Astrocyte of the hippocampus (primary cell): ENCODE results near the gene HAGHL.
"Not testable (repeated sequence)": the region's sequence is repeated elsewhere in the genome, so short reads cannot be mapped to it uniquely, and the experiment has no call there.

ENCODE experiments used
- DNase-seq: peaks from one replicate; pipeline ENCODE4 v3.0.0; 2011; ENCODE audit warnings: low read depth, low spot score

HAGHL gene

DNA sequence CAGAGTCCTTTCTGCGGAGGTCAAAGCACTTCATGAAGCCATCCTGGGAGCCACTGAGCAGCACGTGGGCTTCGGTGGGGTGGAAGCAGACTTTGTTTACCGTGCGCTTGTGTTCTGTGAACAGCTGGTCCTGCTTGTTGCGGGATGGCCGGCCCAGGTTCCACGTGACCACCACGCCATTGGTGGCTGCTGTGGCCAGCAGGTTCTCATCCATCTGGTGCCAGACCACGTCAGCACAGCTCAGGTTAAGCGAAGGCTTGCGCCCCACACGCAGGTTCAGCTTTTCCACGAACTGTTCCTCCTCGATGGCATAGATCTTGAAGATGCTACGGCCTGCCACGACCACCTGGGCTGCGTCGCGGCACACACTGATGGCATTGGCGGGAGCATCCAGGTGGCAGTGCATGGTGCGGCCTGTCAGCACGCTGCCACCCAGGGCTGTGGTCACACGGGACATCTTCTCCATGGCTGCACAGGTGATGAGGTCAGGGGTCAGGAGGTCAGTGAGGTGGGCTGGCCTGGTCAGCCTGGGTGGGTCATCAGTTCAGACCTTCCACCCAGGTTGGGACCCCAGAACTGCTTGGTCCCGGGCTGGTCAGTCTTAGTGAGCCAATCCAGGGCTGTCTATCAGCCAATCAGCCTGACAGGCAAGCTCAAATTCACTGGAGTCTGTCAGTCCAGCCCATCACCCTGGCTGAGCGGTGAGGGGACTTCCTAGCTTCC, 37.6 kb upstream of the HAGHL start:
- DNase-seq = no peak

DNA sequence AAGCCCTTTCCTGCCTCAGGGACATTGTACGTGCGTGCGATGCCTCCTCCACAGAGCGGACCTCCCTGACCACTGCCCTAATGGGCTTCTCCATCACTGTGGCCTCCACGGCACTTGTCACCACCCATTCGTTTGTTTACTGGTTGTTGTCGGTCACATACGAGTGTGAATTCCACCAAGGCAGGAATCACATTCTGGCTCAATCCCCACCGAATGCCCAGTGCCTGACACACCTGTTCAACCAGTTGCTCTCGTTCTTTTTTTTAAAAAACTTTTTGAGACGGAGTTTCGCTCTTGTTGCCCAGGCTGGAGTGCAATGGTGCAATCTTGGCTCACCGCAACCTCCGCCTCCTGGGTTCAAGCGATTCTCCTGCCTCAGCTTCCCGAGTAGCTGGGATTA, 35.7 kb upstream of the HAGHL start:
- DNase-seq = not testable (repeated sequence)

DNA sequence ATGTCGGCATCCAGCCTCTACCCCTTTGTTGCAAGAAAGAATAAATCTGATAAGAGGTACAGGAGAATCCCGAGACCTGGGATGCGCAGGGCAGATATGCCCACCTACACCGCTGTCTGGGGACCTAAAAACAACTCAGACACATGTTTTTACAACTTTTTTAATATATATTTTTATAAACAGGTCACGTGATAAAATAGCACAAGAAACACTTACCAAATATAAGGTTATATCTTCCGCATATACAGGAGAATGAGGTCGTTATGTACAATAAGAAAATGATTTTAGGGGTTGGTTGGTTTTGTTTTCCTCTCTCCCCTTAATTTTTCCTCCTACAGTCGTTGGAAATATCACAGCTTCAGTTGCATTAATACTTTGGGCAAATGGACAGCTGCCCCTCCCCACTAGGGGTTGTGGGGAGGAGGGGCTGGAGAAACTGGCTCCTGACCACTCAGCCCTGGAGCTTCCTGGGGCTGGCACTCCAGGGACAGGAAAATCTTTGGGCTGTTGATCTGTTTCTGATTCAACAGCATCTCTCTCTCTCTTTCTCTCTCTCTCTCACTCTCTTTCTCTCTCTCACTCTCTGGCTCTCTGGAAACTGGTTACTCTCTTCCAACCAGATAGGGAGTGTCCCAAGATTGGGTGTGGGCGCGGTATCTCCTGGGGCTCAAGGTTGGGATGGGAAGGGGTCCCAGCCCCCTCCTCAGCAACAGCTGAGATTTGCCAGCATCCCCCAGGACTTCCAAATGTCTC, 34.4 kb upstream of the HAGHL start:
- no peak for DNase-seq

DNA sequence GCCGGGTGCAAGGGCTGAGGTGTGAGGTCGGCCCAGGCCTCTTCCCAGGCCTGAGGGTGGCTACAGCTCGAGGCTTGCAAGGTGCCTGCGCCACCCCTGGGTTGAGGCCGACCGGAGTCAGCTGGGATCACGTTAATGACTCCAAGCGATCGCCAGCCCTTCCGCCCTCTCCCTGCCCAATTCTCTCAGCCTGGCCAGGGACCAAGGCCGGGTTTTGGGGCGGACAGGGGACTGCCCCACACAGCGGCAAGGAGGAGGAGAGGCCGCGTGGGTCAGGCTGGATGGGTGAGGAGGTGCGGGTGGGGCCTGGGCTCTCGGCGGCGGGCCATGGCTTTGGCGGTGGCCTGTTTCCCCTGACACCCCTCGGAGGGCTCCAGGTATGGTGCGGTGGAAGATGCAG, 33.5 kb upstream of the HAGHL start:
- no peak for DNase-seq

GRCh38 chr16:693766-694165, 33.1 kb upstream of the HAGHL start:
- no peak for DNase-seq

- no peak for DNase-seq
Measured at GRCh38 chr16:694187-694862, 32.6 kb upstream of the HAGHL start.

DNA sequence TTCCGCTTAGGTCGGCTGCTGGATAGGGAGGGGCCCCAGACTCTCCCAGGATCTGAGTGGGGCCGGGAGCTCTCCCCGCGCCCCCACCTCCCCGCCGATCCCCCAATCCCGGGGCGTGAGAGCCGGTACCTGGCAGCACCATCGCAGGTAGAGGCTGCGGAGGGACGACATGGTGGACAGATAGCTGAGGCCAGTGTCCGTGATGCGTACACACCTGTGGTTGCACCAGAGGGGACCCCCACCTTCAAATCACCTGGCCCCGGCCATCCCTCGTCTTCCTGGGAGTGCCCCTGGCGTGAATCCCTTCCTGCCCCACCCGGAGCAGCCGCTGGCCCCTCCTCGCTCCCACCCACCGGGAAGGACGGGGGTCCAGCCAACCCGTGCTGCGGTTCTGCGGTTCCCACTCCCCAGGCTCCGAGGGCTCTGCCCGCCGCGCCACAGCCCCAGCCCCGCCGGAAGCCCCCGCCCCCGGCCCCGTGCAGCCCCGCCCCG, 32.0 kb upstream of the HAGHL start:
- no peak for DNase-seq

DNA sequence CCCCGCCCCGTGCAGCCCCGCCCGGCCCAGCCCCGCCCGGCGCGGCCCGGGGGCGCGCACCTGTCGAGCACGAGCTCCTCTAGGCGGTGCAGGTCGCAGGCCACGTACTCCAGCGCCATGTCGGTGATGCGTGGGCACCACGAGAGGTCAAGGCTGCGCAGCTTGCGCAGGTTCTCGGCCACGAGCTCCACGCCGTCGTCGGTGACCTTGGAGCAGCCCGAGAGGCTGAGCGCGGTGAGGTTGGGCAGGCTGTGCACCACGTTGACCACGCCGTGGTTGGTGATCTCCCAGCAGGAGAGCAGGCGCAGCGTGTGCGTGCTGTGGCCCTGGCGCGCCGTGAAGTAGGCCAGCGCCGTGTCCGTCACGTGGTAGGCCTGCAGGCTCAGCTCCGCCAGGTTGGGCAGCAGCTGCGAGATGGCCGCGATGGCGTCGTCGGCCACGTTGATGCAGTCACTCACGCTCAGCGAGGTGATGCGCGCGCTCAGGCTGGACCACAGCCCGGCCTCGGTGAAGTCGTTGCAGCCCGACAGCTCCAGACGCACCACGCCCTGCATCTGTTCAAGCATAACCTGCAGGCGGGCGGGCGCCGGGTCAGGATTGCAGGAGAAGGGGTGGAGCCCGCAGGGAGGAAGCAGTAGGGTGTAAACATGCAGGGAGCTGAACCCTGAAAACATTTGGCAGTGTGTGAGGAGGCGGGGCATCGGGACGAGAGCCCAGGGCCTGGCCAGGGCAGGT, 31.4 kb upstream of the HAGHL start:
- no peak for DNase-seq

DNA sequence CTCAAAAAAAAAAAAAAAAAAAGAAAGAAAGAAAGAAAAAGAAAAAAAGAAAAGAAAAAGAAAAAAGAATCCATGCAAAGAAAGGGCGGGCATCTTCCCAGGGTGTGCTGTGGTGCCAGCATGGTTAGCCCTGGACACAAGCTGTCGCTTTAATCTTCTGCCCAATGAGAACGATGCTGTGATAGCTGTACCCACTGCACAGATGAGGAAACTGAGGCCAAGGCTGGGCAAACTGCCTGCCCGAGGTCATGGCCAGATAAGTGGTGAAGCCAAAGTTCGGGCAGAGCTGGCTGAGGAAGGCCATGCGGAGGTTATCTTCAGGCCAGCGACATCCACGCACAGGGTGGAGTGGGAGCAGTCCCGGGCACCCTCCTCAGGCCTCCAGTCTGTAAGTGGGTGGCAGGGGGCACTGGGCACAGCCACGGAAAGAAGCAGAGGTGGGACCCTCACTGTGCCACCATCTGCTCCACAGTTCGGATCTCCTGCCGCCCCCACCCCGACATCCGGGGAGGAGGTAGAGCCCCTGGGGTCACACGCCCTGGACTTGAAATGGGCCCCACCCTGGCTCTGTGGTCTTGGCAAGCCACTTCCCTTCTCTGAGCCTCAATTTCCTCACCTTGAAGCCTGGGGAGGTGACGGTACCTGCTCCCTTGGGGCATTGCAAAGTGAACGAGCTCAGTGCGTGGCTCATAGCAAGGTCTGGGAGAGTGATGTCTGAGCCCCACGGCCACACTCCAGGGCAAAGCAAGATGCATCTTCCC, 27.8 kb upstream of the HAGHL start:
- no peak for DNase-seq

- peak; percentile 80 for DNase-seq
Measured at GRCh38 chr16:700684-701584, 26.0 kb upstream of the HAGHL start.

DNA sequence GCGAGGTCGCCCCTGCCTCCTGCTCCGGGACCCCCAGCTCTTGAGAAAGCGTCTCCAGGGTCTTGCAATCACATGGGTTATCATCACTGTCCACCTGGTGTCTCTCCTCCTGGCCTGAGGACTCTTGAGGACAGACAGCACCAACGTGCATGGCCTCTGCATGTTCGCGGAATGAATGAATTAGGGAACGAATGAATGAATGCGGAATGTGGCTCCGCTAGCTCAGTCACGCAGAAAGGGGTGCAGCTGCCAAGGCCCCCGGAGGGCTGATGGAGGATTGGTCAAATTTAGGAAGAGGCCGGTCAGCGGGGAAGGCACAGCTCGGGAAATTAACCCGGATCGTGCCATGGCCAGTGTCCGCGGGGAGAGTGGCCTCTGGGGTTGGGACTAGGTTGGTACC, 24.6 kb upstream of the HAGHL start:
- DNase-seq = no peak

GRCh38 chr16:703406-703805, 23.5 kb upstream of the HAGHL start:
- DNase-seq = no peak

GRCh38 chr16:704047-704446, 22.9 kb upstream of the HAGHL start:
- no peak for DNase-seq

- DNase-seq = no peak
Measured at GRCh38 chr16:704552-705380, 22.1 kb upstream of the HAGHL start.

GRCh38 chr16:705431-706188, 21.3 kb upstream of the HAGHL start, which contains the start of gene FBXL16:
Gene FBXL16, minus strand, starts transcription at chr16:705801. Its CDS starts 8,396 bp downstream, at chr16:697405.
- peak; percentile 74 for DNase-seq

DNA sequence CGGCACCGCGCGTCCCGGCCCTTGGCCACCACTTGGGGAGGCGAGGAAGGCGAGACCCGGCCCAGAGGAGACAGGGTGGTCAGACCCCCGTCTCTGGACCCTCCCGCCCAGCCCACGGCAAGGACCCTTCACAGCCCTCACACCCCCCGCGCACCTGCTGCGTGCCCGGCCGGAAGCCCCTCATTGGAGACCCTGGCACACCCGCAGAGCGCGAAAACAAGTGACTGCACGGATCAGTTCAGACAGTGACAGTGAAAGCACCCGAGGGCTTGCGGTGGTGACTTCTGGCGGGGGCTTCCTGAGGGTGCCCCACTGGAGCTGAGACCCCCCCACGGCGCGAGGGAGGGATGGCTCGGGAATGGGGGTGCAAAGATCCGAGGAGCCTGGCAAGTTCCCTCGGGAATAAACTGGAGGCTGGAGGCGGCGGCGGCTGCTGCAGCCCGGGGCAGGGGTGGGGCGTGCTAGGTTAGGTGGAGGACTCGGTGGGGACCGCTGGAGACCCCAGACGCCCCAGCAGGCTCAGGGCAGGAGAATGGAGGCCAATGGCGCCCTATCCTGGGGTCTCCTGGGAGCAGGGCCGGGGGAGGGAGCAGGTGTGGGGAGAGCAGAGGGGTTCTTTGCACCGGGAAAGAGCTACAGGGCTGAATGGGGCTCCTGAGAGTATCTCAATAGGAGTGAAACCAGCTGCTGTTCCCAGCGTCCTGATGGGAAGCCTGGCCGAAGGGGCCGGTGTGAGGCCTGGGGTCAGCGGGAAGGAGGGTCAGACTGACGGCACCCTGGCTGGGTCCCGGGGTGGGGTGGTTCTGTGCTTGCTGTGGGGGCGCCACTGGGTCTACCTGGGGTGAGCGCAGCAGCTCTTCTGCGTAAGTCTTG, 20.5 kb upstream of the HAGHL start:
- DNase-seq = no peak

DNA sequence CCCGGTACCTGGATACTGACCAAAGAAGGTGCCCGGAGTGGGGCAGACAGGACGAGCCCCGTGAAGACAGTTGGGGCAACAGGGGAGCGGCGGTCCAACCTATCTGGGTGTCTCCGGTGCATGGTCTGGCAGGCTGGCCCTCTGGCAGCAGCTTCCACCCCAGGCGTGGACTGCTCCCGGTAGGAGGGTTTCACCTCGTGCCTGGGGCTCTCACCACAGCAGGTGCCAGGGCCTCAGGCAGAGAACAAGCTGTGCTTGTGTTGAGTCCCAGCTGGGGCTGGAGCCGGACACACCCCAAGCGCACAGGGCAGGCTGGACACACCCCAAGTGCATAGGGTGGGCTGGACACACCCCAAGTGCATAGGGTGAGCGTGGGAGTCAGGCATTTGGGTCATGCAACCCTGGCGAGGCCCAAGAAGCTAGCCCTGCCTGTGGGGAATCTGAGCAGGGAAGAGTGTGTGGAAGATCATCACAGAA, 19.8 kb upstream of the HAGHL start:
- DNase-seq = no peak
